Panc1 (cell line): Measurements from ENCODE around the gene CDK12. TPM values are rescaled to one million over a fixed set of nuclear protein-coding genes. Genes with fewer than 3 reads are reported as not detected.
"Not testable (repeated sequence)": the region's sequence is repeated elsewhere in the genome, so short reads cannot be mapped to it uniquely, and the experiment has no call there.

Experiments used
- ATAC-seq: fragments of 200-7000 bp; cut with Tn5 transposase; 2 replicates; pipeline ENCODE4 v1.9.1; 2020; ENCODE audit warnings: mild to moderate bottlenecking, moderate library complexity
- BruUV-seq: library from RNA; stranded (reverse); fragments of 400-500 nt; replicated peaks from 2 replicates; lab custom pipeline; 2021; lab: Mats Ljungman, UMichigan
- CTCF ChIA-PET: fragments of 300-600 bp; sonication (Branson Sonifier 250); formaldehyde crosslinking; loops from one replicate; lab custom pipeline; 2022; ENCODE audit warnings: antibody characterized with exemption; lab: Charles Lee
- POLR2A ChIA-PET: fragments of 300-600 bp; sonication (Branson Sonifier 250); formaldehyde crosslinking; loops from one replicate; lab custom pipeline; 2022; ENCODE audit warnings: antibody characterized with exemption; lab: Charles Lee
- DNase-seq: peaks from one replicate; pipeline ENCODE4 v3.0.0-alpha.2; 2010; ENCODE audit warnings: low read depth, low spot score
- H3K27ac ChIP-seq: 2 replicates; pipeline ENCODE4 v1.5.1; 2011; ENCODE audit warnings: mild to moderate bottlenecking, low read length, inconsistent platforms
- H3K27me3 ChIP-seq: fragments of 200-500 bp; sonication (Bioruptor generic); 2 replicates; pipeline ENCODE4 v1.6.0; 2014; ENCODE audit warnings: low read length, inconsistent platforms; ENCODE audit not compliant: control insufficient read depth, insufficient read depth
- H3K36me3 ChIP-seq: fragments of 200-500 bp; sonication (Bioruptor generic); 2 replicates; pipeline ENCODE4 v1.5.1; 2014; ENCODE audit warnings: inconsistent platforms, mild to moderate bottlenecking, low read length, moderate library complexity; ENCODE audit not compliant: control insufficient read depth, insufficient read depth
- H3K4me1 ChIP-seq: 2 replicates; pipeline ENCODE4 v1.5.1; 2011; ENCODE audit warnings: inconsistent platforms, mild to moderate bottlenecking, low read length, moderate library complexity; ENCODE audit not compliant: control insufficient read depth, insufficient read depth
- H3K4me3 ChIP-seq, 2 experiments: 2 replicates each; pipeline ENCODE4 v1.5.1; 2011 to 2012; ENCODE audit warnings: low read depth in 2 of 2, low read length in 2 of 2, mild to moderate bottlenecking in 2 of 2, inconsistent platforms in 1 of 2, moderate library complexity in 1 of 2
- H3K9me3 ChIP-seq: fragments of 200-500 bp; sonication (Bioruptor generic); 2 replicates; pipeline ENCODE4 v1.5.1; 2014; ENCODE audit warnings: low read depth, mild to moderate bottlenecking, inconsistent platforms, low read length, moderate library complexity; ENCODE audit not compliant: control insufficient read depth, insufficient read depth
- POLR2AphosphoS5 ChIP-seq: IDR thresholded peaks from 2 replicates; pipeline ENCODE4 v1.6.1; 2012; ENCODE audit warnings: mild to moderate bottlenecking, low read depth, low read length, moderate library complexity
- SIN3A ChIP-seq: IDR thresholded peaks from 2 replicates; pipeline ENCODE4 v1.6.1; 2012; ENCODE audit warnings: low read depth, mild to moderate bottlenecking, low read length, moderate library complexity, borderline replicate concordance; ENCODE audit not compliant: insufficient read depth
- TCF7L2 ChIP-seq: IDR thresholded peaks from 2 replicates; pipeline ENCODE4 v1.6.1; 2011; ENCODE audit warnings: mild to moderate bottlenecking, low read depth, low read length, inconsistent platforms
- in situ Hi-C: cut with HindIII; loops from 2 replicates; pipeline ENCODE4 v1.10.0; 2016; ENCODE audit warnings: low sequenced_read_pairs, low pct_unique_long_range_greater_than_20kb
- intact Hi-C: fragments of 100-400 bp; cut with micrococcal nuclease; formaldehyde crosslinking; loops from one replicate; pipeline ENCODE4 v1.10.0; 2022; ENCODE audit not compliant: unreplicated experiment
- total RNA-seq: library from RNA; stranded (reverse); gene quantifications from one replicate; pipeline ENCODE4 v1.2.1, GENCODE V29; 2021; ENCODE audit not compliant: unreplicated experiment
- TF ChIP-seq, protein P1 (sequence below): fragments of 450-650 bp; IDR thresholded peaks from 2 replicates; pipeline ENCODE4 v1.5.1; 2017; ENCODE audit warnings: mild to moderate bottlenecking
- TF ChIP-seq, protein P2 (sequence below), 2 experiments: IDR thresholded peaks; 2 replicates each; pipeline ENCODE4 v1.6.1; 2011 to 2012; ENCODE audit warnings: low read depth in 2 of 2, control low read depth in 1 of 2, low read length in 1 of 2, mild to moderate bottlenecking in 1 of 2, moderate library complexity in 1 of 2; ENCODE audit not compliant: insufficient read depth in 1 of 2

CDK12 gene
- total RNA-seq, 1 experiment from 2014 or later: 57.8 TPM

DNA sequence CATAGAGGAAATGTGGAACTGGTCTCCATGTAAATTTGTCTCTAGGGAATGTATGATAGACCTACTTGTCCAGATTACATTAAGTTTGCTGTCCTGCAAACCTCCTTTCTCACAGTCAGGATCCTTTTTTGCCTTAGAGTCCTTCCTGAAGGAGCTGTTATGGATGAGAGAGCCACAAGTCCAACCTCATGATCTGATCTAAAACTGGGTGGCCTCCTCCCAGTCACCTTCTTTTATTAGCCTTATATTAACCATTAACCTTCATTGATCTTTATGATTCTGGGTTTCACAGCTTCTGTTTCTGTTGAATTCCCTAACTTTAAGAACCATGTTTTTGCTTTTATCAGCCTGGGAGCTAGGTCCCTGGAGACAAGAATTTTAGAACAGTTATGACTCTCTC is 82.4 kb downstream of the CDK12 start:
- ChIA-PET CTCF (no interaction called here), POLR2A (no interaction called here)
- no peaks in the 10 kb centered on the region for H3K36me3 ChIP-seq
- H3K27me3 ChIP-seq: no peaks in the 10 kb centered on the region
- no TSS peak for BruUV-seq
- H3K4me3 ChIP-seq: no peak overlapping the region
- TF ChIP-seq POLR2AphosphoS5: no peak
- TF ChIP-seq, protein P1, sequence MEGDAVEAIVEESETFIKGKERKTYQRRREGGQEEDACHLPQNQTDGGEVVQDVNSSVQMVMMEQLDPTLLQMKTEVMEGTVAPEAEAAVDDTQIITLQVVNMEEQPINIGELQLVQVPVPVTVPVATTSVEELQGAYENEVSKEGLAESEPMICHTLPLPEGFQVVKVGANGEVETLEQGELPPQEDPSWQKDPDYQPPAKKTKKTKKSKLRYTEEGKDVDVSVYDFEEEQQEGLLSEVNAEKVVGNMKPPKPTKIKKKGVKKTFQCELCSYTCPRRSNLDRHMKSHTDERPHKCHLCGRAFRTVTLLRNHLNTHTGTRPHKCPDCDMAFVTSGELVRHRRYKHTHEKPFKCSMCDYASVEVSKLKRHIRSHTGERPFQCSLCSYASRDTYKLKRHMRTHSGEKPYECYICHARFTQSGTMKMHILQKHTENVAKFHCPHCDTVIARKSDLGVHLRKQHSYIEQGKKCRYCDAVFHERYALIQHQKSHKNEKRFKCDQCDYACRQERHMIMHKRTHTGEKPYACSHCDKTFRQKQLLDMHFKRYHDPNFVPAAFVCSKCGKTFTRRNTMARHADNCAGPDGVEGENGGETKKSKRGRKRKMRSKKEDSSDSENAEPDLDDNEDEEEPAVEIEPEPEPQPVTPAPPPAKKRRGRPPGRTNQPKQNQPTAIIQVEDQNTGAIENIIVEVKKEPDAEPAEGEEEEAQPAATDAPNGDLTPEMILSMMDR: no peak
- no peak for TF ChIP-seq SIN3A
- TF ChIP-seq, protein P2, sequence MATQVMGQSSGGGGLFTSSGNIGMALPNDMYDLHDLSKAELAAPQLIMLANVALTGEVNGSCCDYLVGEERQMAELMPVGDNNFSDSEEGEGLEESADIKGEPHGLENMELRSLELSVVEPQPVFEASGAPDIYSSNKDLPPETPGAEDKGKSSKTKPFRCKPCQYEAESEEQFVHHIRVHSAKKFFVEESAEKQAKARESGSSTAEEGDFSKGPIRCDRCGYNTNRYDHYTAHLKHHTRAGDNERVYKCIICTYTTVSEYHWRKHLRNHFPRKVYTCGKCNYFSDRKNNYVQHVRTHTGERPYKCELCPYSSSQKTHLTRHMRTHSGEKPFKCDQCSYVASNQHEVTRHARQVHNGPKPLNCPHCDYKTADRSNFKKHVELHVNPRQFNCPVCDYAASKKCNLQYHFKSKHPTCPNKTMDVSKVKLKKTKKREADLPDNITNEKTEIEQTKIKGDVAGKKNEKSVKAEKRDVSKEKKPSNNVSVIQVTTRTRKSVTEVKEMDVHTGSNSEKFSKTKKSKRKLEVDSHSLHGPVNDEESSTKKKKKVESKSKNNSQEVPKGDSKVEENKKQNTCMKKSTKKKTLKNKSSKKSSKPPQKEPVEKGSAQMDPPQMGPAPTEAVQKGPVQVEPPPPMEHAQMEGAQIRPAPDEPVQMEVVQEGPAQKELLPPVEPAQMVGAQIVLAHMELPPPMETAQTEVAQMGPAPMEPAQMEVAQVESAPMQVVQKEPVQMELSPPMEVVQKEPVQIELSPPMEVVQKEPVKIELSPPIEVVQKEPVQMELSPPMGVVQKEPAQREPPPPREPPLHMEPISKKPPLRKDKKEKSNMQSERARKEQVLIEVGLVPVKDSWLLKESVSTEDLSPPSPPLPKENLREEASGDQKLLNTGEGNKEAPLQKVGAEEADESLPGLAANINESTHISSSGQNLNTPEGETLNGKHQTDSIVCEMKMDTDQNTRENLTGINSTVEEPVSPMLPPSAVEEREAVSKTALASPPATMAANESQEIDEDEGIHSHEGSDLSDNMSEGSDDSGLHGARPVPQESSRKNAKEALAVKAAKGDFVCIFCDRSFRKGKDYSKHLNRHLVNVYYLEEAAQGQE (IDR thresholded peaks at IDR 0.05; ENCODE audit: insufficient read depth in 1 of 2, low read depth in 2 of 2, low read length in 1 of 2): no peak
- no peak for TF ChIP-seq TCF7L2
- intact Hi-C loops: no loop called here
- no peaks in the 10 kb centered on the region for H3K4me1 ChIP-seq
- no peak overlapping the region for H3K27ac ChIP-seq
- H3K9me3 ChIP-seq: no peaks in the 10 kb centered on the region
- DNase-seq (no peak), ATAC-seq (no peak)
- in situ Hi-C loops: no loop called here

DNA sequence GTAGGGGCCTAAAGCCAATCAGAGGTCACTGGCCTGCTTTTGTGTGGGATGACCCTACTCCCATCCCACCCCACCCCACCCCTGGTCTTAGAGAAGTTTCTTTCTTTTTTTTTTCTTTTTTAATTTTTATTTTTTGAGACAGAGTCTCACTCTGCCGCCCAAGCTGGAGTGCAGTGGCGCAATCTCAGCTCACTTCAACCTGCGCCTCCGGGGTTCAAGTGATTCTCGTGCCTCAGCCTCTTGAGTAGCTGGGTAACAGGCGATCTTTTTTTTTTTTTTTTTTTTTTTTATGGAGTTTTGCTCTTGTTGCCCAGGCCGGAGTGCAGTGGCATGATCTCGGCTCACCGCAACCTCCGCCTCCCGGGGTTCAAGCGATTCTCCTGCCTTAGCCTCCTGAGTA is 83.1 kb downstream of the CDK12 start:
- intact Hi-C loops, DNase-seq, H3K36me3 ChIP-seq, POLR2A ChIA-PET, H3K9me3 ChIP-seq, H3K27me3 ChIP-seq, H3K4me3 ChIP-seq, H3K4me1 ChIP-seq, ATAC-seq, BruUV-seq, H3K27ac ChIP-seq, in situ Hi-C loops: not testable (repeated sequence)
- CTCF ChIA-PET: interaction anchor here (0.8 kb wide), 1 partner anchor 146 kb away, joined by 3 read pairs; no protein-coding TSS in a partner anchor

DNA sequence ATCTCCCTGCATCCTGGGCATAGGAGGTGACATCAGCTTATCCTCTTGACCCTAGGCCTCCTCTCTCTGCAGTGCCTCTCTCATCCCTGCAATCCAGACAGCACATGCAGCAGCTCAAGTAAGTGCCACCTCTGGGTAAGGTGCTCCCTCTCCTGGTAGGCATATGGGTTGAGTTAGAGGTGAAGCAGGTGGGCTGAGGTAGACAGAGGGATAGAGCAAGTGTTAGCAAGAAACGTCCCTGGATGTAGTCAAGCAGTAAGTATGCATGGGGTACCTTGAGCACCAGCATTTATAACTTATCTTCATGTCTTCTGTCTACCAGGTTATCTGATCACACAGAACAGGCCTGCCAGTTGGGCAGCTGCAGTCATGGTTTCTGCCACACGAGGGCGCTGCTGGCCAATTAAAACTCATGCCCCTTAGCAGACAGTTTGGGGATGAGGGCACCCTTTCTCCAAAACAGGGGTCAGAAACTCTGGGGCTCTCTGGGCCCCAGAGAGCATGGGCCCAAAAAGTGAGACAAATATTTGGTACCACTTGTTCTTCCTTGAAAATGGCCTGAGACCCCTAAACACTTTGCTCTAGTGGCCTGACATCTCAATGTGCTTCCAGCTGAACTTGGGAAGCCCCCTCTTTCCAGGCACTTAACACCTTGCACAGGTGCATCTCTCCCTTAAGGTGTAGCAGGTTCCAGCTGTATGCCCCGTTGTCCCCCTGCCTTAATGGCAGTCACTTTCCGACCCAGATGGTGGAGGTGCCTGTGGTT is 86.6 kb downstream of the CDK12 start:
- TF ChIP-seq, protein P1: peak; percentile 86
- TF ChIP-seq POLR2AphosphoS5 (no peak), SIN3A (no peak)
- in situ Hi-C loops (no loop called here), intact Hi-C loops (loop anchor here (5.0 kb wide), 1 partner anchor 74 kb away; no protein-coding TSS in a partner anchor)
- Histone ChIP-seq H3K27ac (no peak overlapping the region), H3K4me1 (no peaks in the 10 kb centered on the region), H3K9me3 (no peaks in the 10 kb centered on the region), H3K4me3 (no peak overlapping the region), H3K27me3 (no peaks in the 10 kb centered on the region), H3K36me3 (no peaks in the 10 kb centered on the region)
- BruUV-seq: no TSS peak
- DNase-seq (peak; percentile 36), ATAC-seq (peak; percentile 92)
- CTCF ChIA-PET: interaction anchor here (0.6 to 1.8 kb wide), 8 partner anchors 32 to 905 kb away, joined by 3 to 8 read pairs (median 4); partner anchors contain the start of gene MED1
- POLR2A ChIA-PET: no interaction called here
